ENCODE data around the gene CD84. TPM values are rescaled to one million over a fixed set of nuclear protein-coding genes. Genes with fewer than 3 reads are reported as not detected.
A peak's percentile ranks its signal among the peaks of the same experiment; 100 is the strongest.
"Not testable (repeated sequence)": the region's sequence is repeated elsewhere in the genome, so short reads cannot be mapped to it uniquely, and the experiment has no call there.

Gene CD84
- total RNA-seq, 2 experiments from 2014 or later: 58.5 to 66.8 TPM

DNA sequence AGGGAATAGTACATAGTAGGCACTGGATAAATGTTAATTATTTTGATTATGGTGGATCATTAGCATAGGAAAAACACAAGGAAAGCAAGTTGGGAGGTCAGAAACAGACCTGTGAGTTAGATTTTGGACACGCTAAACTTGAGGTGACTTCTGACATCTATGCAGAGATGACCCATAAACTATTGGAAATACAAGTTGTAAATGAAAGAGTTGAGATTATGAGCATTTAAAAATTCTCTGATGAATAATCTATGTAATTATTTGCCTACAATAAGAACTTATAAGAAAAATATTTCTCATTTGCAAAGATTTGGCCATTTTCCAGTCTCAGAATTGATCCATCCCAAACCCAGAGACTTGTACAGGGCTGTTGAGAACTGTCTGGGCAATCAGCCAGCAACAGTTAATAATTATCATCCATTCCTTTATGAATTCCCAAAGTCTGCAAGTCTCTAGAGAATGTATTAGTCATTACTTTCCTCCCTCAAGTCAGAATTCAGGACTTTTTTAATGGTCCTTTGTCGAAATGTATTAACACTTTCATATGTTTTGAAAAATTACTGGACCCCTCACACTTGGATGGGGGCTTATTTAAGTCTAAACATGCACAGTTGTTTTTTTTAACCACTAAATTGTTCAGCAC, 36.9 kb downstream of the CD84 start:
- peaks cover 16% of the 10 kb centered on the region for H3K36me3 Mint-ChIP-seq
- ATAC-seq (ENCODE audit: low read depth): no peak
- POLR2A ChIA-PET: no interaction called here
- no peaks in the 10 kb centered on the region for H3K27me3 Mint-ChIP-seq
- no peak overlapping the region for H3K27ac Mint-ChIP-seq
- H3K9me3 Mint-ChIP-seq: no peaks in the 10 kb centered on the region
- H3K4me3 Mint-ChIP-seq: no peak overlapping the region
- DNase-seq: no peak
- H3K4me1 Mint-ChIP-seq: peaks cover 45% of the 10 kb centered on the region

DNA sequence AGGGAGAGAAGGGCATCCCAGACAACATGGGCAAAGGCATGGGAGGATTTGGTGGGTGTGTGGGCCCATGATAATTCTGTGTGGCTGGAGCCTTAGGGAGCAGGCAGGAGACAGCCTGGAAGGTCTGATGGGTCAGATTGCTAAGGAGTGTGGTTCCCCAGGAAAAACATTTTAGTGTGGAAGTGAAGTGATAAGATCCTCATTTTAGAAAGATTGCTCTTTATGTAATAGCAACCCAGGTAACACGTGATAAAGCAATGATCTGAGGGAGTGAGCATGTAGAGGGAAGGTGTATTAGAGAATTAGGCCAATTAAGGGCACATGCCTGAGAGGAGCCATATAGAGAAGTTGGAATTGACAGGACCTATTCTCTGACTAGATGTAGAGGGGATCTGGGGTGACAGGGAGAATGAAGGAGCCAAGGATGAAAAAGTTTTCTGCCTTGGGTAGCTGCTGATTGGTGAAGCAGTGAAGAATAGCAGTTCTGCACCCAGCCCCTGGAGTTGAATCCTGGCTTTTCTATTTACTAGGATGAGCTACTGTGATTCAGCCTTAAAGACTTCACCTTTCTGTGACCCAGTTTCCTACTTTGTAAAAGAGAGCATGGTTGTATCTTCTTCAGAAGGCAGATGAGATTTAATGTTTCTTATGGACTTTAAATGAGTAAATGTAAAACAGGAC, 37.5 kb downstream of the CD84 start:
- Mint-ChIP-seq H3K27ac (peak overlapping the region; percentile 40), H3K9me3 (peaks cover 2% of the 10 kb centered on the region), H3K36me3 (peaks cover 18% of the 10 kb centered on the region), H3K27me3 (no peaks in the 10 kb centered on the region), H3K4me3 (no peak overlapping the region), H3K4me1 (peaks cover 45% of the 10 kb centered on the region)
- ATAC-seq (ENCODE audit: low read depth) (no peak), DNase-seq (no peak)
- POLR2A ChIA-PET: interaction anchor here (1.4 kb wide), 1 partner anchor 109 kb away, joined by 4 read pairs; no protein-coding TSS in a partner anchor

- H3K4me1 Mint-ChIP-seq: peaks cover 43% of the 10 kb centered on the region
- no peak for ATAC-seq (ENCODE audit: low read depth)
- H3K36me3 Mint-ChIP-seq: peaks cover 19% of the 10 kb centered on the region
- POLR2A ChIA-PET: interaction anchor here (0.7 to 2.0 kb wide), 10 partner anchors 12 to 170 kb away, joined by 3 to 24 read pairs (median 4); partner anchors contain the start of genes CD48, CD84 and SLAMF6
- H3K9me3 Mint-ChIP-seq: peaks cover 9% of the 10 kb centered on the region
- no peaks in the 10 kb centered on the region for H3K27me3 Mint-ChIP-seq
- DNase-seq: no peak
- H3K4me3 Mint-ChIP-seq: peak overlapping the region; percentile 74
- H3K27ac Mint-ChIP-seq: peak overlapping the region; percentile 91
Measured at GRCh38 chr1:160540859-160541233, 38.5 kb downstream of the CD84 start.

DNA sequence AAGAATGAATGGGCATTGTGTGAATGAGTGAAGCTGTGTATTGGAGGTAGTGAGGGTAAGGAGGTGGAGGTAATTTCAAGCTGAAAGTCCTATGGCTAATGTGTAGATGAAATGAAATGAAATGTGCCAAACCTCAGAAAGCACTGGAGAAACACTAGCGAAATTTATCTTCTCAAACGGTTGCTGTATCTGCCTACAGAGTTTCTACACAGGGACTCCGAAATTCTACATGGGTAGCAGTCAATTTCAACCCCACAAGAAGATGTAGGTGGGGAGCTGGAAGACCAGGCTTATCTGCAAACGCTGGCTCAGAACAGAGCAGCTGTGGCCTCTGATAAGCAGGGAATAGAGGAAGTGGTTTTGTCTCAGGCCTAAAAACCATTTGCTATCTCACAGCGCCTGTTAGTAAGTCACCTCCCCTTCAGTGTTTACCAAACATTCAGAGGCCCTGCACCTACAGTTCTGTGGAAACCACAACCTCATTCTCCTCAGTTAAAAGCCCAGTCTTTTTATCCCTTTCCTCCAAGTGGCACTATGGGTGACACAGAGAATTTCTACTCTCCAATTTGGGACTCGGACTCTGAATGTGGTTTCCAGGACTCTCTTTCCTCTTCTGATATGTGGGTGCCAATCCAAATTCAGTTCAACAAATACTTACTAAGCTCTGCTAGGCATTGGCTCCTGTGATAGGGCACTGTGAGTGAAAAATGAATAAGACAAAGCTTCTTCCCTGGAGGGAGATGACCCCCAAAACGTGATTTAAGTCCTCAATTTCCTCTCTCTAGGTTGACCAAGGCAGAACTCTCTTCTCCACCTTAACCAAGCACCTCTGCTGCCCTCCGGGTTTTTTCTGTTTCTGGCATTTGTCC, 39.1 kb downstream of the CD84 start:
- POLR2A ChIA-PET: interaction anchor here (0.7 to 2.0 kb wide), 11 partner anchors 11 to 171 kb away, joined by 3 to 24 read pairs (median 3); partner anchors contain the start of genes CD48, CD84 and SLAMF6
- DNase-seq (no peak), ATAC-seq (ENCODE audit: low read depth) (peak; percentile 94)
- peaks cover 22% of the 10 kb centered on the region for H3K36me3 Mint-ChIP-seq
- H3K4me3 Mint-ChIP-seq: peak overlapping the region; percentile 74
- no peaks in the 10 kb centered on the region for H3K27me3 Mint-ChIP-seq
- peaks cover 43% of the 10 kb centered on the region for H3K4me1 Mint-ChIP-seq
- peak overlapping the region; percentile 91 for H3K27ac Mint-ChIP-seq
- H3K9me3 Mint-ChIP-seq: peaks cover 13% of the 10 kb centered on the region

GRCh38 chr1:160539684-160539989, 39.7 kb downstream of the CD84 start:
- ATAC-seq (ENCODE audit: low read depth) (no peak), DNase-seq (no peak)
- Mint-ChIP-seq H3K4me1 (peaks cover 38% of the 10 kb centered on the region), H3K4me3 (peak overlapping the region; percentile 74), H3K27me3 (no peaks in the 10 kb centered on the region), H3K27ac (peak overlapping the region; percentile 91), H3K36me3 (peaks cover 21% of the 10 kb centered on the region), H3K9me3 (peaks cover 16% of the 10 kb centered on the region)
- POLR2A ChIA-PET: interaction anchor here (0.9 to 2.0 kb wide), 5 partner anchors 10 to 39 kb away, joined by 3 to 24 read pairs (median 7); partner anchors contain the start of genes CD84 and SLAMF6

DNA sequence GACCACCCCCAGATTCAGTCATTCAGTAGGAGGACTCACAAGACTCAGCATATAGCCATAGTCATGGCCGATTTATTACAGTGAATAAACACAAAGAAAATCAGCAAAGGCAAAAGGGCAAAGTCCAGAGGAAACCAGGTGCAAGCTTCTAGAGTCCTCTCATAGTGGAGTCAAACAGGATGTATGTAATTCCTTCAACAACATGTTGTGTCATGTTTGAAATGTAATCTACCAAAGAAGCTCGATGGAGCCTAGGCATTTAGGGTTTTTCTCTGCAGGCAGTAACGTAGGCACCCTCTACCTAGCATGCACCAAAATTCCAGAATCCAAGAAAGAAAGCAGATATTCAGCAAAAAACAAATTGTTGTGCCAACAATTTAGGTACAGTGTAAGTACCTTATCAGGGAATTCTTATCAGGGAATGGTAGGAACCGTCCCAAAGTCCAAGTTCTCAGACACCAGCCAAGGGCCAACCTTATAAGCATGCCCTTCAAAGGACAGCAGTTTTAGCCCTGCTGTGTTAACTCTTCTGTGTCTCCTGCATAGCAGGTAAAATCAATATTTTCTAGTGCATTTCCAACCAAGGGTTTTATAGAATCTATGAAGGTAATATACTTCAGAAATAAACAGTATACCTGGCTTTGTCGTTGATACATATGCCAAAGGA, 40.2 kb downstream of the CD84 start:
- POLR2A ChIA-PET: interaction anchor here (2.0 kb wide), 1 partner anchor 17 kb away, joined by 24 read pairs; the partner anchor contains the start of gene SLAMF6
- Mint-ChIP-seq H3K4me1 (peaks cover 34% of the 10 kb centered on the region), H3K36me3 (peaks cover 23% of the 10 kb centered on the region), H3K27me3 (no peaks in the 10 kb centered on the region), H3K27ac (peak overlapping the region; percentile 91), H3K4me3 (peak overlapping the region; percentile 74), H3K9me3 (peaks cover 17% of the 10 kb centered on the region)
- DNase-seq: no peak
- ATAC-seq (ENCODE audit: low read depth): no peak

DNA sequence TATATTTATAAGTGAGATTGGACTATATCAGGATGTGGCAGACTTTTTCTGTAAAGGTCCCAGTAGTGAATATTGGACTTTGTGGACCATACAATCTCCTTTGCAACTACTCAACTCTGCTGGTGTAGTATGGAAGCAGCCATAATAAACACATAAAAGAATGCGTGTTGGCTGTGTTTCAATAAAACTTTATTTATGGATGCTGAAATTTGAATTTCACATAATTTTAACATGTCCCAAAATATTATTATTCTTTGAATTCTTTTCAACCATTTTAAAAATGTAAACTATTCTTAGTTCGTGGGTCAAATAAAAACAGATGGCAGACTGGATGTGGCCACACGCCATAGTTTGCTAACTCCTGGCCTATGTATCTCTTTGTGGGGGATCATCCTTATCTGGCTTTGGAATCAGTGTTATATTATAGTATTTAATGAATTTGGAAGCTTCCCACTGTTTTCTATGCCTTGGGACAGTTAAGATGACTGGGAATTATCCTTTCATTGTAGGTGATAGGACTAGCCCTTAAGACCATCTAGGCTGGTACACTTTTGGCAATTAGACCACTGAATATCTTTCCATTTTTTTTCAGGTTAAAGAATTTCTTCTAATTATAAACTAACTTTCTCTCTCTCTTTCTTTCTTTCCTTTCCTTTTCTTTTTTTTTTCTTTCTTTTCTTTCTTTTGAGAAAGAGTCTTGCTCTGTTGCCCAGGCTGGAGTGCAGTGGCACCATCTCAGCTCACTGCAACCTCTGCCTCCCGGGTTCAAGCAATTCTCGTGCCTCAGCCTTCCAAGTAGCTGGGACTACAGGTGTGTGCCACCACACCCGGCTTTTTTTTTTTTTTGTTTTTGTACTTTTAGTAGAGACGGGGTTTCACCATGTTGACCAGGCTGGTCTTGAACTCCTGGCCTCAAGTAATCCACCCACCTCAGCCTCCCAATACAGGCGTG, 41.3 kb downstream of the CD84 start:
- POLR2A ChIA-PET: no interaction called here
- Mint-ChIP-seq H3K27me3 (no peaks in the 10 kb centered on the region), H3K9me3 (peaks cover 22% of the 10 kb centered on the region), H3K4me3 (no peak overlapping the region), H3K36me3 (peaks cover 24% of the 10 kb centered on the region), H3K27ac (no peak overlapping the region), H3K4me1 (peaks cover 29% of the 10 kb centered on the region)
- no peak for ATAC-seq (ENCODE audit: low read depth)
- no peak for DNase-seq

DNA sequence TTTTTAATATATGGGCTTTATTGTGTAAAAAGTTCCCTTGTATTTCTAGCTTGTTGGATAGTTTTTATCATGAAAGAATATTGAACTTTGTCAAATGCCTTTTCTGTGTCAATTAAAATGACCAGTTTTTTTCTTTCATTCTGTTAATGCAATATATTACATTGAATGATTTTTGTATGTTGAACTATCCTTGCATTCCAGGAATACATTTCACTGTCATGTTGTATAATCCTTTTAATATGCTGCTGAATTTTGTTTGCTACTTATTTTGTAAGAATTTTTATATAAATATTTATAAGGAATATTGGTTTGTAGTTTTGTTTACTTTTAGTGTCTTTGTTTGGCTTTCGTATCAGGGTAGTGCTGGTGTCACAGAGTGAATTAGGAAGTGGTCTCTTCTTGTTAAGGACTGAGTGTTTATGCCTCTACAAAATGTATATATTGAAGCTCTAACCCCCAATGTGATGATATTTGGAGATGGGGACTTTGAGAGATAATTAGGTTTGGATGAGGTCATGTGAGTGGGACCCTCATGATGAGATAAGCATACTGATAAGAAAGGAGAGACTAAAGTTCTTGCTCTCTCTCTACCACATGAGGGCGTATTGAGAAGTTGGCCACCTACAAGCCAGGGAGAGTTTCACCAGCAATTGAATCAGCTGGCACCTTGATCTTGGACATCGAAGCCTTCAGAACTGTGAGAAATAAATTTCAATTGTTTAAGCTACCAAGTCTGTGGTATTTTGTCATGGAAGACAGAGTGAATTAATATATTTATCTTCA, 44.3 kb downstream of the CD84 start:
- peaks cover 14% of the 10 kb centered on the region for H3K4me1 Mint-ChIP-seq
- POLR2A ChIA-PET: no interaction called here
- peaks cover 29% of the 10 kb centered on the region for H3K36me3 Mint-ChIP-seq
- peaks cover 22% of the 10 kb centered on the region for H3K9me3 Mint-ChIP-seq
- ATAC-seq (ENCODE audit: low read depth): no peak
- no peaks in the 10 kb centered on the region for H3K27me3 Mint-ChIP-seq
- DNase-seq: no peak
- no peak overlapping the region for H3K4me3 Mint-ChIP-seq
- H3K27ac Mint-ChIP-seq: no peak overlapping the region

- H3K27ac Mint-ChIP-seq; POLR2A ChIA-PET; H3K27me3 Mint-ChIP-seq; ATAC-seq (ENCODE audit: low read depth); H3K4me3 Mint-ChIP-seq; H3K4me1 Mint-ChIP-seq; DNase-seq: not testable (repeated sequence)
- H3K9me3 Mint-ChIP-seq: peaks cover 24% of the 10 kb centered on the region
- H3K36me3 Mint-ChIP-seq: peaks cover 36% of the 10 kb centered on the region
Measured at GRCh38 chr1:160532557-160532813, 46.8 kb downstream of the CD84 start.

DNA sequence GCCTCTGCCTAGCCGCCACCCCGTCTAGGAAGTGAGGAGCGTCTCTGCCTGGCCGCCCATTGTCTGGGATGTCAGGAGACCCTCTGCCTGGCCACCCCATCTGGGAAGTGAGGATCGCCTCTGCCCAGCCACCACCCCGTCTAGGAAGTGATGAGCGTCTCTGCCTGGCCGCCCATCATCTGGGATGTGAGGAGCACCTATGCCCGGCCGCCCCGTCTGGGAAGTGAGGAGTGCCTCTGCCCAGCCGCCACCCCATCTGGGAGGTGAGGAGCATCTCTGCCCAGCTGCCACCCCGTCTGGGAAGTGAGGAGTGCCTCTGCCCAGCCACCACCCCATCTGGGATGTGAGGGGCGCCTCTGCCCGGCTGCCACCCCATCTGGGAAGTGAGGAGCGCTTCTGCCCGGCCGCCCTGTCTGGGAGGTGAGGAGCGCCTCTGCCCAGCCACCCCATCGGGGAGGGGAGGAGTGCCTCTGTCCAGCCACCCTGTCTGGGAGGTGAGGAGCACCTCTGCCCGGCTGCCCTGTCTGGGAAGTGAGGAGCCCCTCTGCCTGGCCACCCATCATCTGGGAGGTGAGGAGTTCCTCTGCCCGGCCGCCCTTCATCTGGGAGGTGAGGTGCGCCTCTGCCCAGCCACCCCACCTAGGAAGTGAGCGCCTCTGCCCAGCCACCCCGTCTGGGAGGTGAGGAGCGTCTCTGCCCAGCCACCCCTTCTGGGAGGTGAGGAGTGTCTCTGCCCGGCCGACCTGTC, 47.3 kb downstream of the CD84 start:
- Mint-ChIP-seq H3K9me3 (peaks cover 25% of the 10 kb centered on the region), H3K36me3 (peaks cover 37% of the 10 kb centered on the region)
- H3K27me3 Mint-ChIP-seq: not testable (repeated sequence)

GRCh38 chr1:160529401-160529952, 49.8 kb downstream of the CD84 start:
- POLR2A ChIA-PET: interaction anchor here (0.8 to 2.5 kb wide), 2 partner anchors 11 to 24 kb away, joined by 3 to 11 read pairs; no protein-coding TSS in a partner anchor
- not testable (repeated sequence) for DNase-seq, H3K27ac Mint-ChIP-seq, H3K27me3 Mint-ChIP-seq, H3K4me3 Mint-ChIP-seq
- peaks cover 19% of the 10 kb centered on the region for H3K9me3 Mint-ChIP-seq
- H3K36me3 Mint-ChIP-seq: peaks cover 35% of the 10 kb centered on the region
- ATAC-seq (ENCODE audit: low read depth): peak; percentile 42
- peaks cover 11% of the 10 kb centered on the region for H3K4me1 Mint-ChIP-seq

More for the DNA sequence above, 47.3 kb downstream of the CD84 start:
- POLR2A ChIA-PET; DNase-seq; H3K4me3 Mint-ChIP-seq; ATAC-seq (ENCODE audit: low read depth); H3K27ac Mint-ChIP-seq; H3K4me1 Mint-ChIP-seq: not testable (repeated sequence)

All from activated naive CD8-positive, alpha-beta T cell treated with anti-CD3 and anti-CD28 coated beads, Interleukin-2, amount 10 ng/mL, durations not matched to agents 7 days and 5 days (primary cell).